Hematopoietic multipotent progenitor cell treated with erythropoietin and hydrocortisone succinate and interleukin-3 and kit ligand, for 6 days (in vitro differentiated cells): ENCODE measurements around the gene ACSS3.
"Not testable (repeated sequence)": the region's sequence is repeated elsewhere in the genome, so short reads cannot be mapped to it uniquely, and the experiment has no call there.

Experiments
- DNase-seq: peaks from one replicate; pipeline ENCODE4 v3.0.0-alpha.2; 2015

The ACSS3 gene

GRCh38 chr12:81077686-81078441 is at the start of gene ACSS3:
Gene ACSS3 (plus strand): TSS chr12:81078079. CDS start chr12:81078121, 42 bp downstream.
- no peak for DNase-seq

- DNase-seq: no peak
Measured at GRCh38 chr12:81034926-81035325, 43.0 kb upstream of the ACSS3 start.

GRCh38 chr12:81039231-81039630 is 38.6 kb upstream of the ACSS3 start:
- no peak for DNase-seq

- DNase-seq: no peak
Measured at GRCh38 chr12:81043979-81044740, 33.7 kb upstream of the ACSS3 start.

- DNase-seq: not testable (repeated sequence)
Measured at GRCh38 chr12:81064971-81065370, 12.9 kb upstream of the ACSS3 start.

GRCh38 chr12:81070846-81071245 is 7.0 kb upstream of the ACSS3 start:
- DNase-seq: no peak

GRCh38 chr12:81075539-81075938 is 2.3 kb upstream of the ACSS3 start:
- no peak for DNase-seq

- DNase-seq: no peak
Measured at GRCh38 chr12:81077329-81077685, 572 bp upstream of the ACSS3 start.

- DNase-seq: no peak
Measured at GRCh38 chr12:81078469-81079196, 754 bp downstream of the ACSS3 start.

- no peak for DNase-seq
Measured at GRCh38 chr12:81079280-81080076, 1.6 kb downstream of the ACSS3 start.

- no peak for DNase-seq
Measured at GRCh38 chr12:81080431-81080983, 2.6 kb downstream of the ACSS3 start.

- DNase-seq: no peak
Measured at GRCh38 chr12:81081726-81082125, 3.8 kb downstream of the ACSS3 start.

GRCh38 chr12:81083018-81083417 is 5.1 kb downstream of the ACSS3 start:
- DNase-seq: no peak

- no peak for DNase-seq
Measured at GRCh38 chr12:81083906-81084513, 6.1 kb downstream of the ACSS3 start.

- DNase-seq: no peak
Measured at GRCh38 chr12:81084811-81085350, 7.0 kb downstream of the ACSS3 start.

GRCh38 chr12:81085832-81086231 is 8.0 kb downstream of the ACSS3 start:
- DNase-seq: no peak

- DNase-seq: no peak
Measured at GRCh38 chr12:81086342-81086741, 8.5 kb downstream of the ACSS3 start.

GRCh38 chr12:81088221-81088620 is 10.3 kb downstream of the ACSS3 start:
- no peak for DNase-seq

- no peak for DNase-seq
Measured at GRCh38 chr12:81089412-81089811, 11.5 kb downstream of the ACSS3 start.

GRCh38 chr12:81092053-81092452 is 14.2 kb downstream of the ACSS3 start:
- DNase-seq: no peak

- no peak for DNase-seq
Measured at GRCh38 chr12:81094718-81095360, 17.0 kb downstream of the ACSS3 start.
